Measurements from ENCODE around the gene CHST11.

- no peak for TF ChIP-seq NFE2L2 (IDR thresholded peaks at IDR 0.05; ENCODE audit: low read depth, low read length)
- no peak for TF ChIP-seq CTCF (conservative IDR thresholded peaks at IDR 0.05; ENCODE audit: low read depth, low read length)
- TF ChIP-seq RFX5 (IDR thresholded peaks at IDR 0.05; ENCODE audit: low read depth, low read length) = no peak
- no peak for TF ChIP-seq CHD1 (IDR thresholded peaks at IDR 0.05; ENCODE audit: low read depth, low read length)
- TF ChIP-seq POLR2A (IDR thresholded peaks at IDR 0.05; ENCODE audit: low read depth, low read length) = no peak
- no peak for TF ChIP-seq SMC3 (IDR thresholded peaks at IDR 0.05; ENCODE audit: low read depth, low read length)
- TF ChIP-seq ELK1 (IDR thresholded peaks at IDR 0.05; ENCODE audit: borderline replicate concordance, low read depth, low read length) = no peak
Observed at GRCh38 chr12:104641862-104642261, 185.1 kb downstream of the CHST11 start.
